HEK293T (cell line): Measurements from ENCODE around the gene TUFM.
A peak's percentile ranks its signal among the peaks of the same experiment; 100 is the strongest.
"Not testable (repeated sequence)": the region's sequence is repeated elsewhere in the genome, so short reads cannot be mapped to it uniquely, and the experiment has no call there.

Experiments
- CTCF ChIA-PET: fragments of 350-600 bp; formaldehyde crosslinking; extraction: SDS; loops from one replicate; lab custom pipeline; 2021; ENCODE audit warnings: antibody characterized with exemption, inconsistent platforms; lab: Yijun Ruan, JAX
- POLR2A ChIA-PET: fragments of 350-600 bp; formaldehyde crosslinking; extraction: SDS; loops from one replicate; lab custom pipeline; 2020; ENCODE audit warnings: antibody characterized with exemption, inconsistent platforms; lab: Yijun Ruan, JAX
- DNase-seq: peaks from one replicate; pipeline ENCODE4 v3.0.0; 2012; ENCODE audit warnings: mixed read lengths; ENCODE audit errors: extremely low spot score
- ARNT ChIP-seq: fragments of 450-650 bp; IDR thresholded peaks from 2 replicates; pipeline ENCODE4 v1.6.1; 2017; ENCODE audit warnings: mild to moderate bottlenecking
- BHLHE40 ChIP-seq: fragments of 450-650 bp; IDR thresholded peaks from 2 replicates; pipeline ENCODE4 v1.6.1; 2016; ENCODE audit warnings: mild to moderate bottlenecking, moderate library complexity, borderline replicate concordance
- CTBP1 ChIP-seq: fragments of 450-650 bp; IDR thresholded peaks from 2 replicates; pipeline ENCODE4 v1.6.1; 2016; ENCODE audit warnings: borderline replicate concordance
- ELF4 ChIP-seq: fragments of 450-650 bp; IDR thresholded peaks from 2 replicates; pipeline ENCODE4 v1.6.1; 2017; ENCODE audit warnings: antibody characterized with exemption
- FOXA1 ChIP-seq: fragments of 450-650 bp; IDR thresholded peaks from 2 replicates; pipeline ENCODE4 v1.6.1; 2016; ENCODE audit warnings: mild to moderate bottlenecking
- FOXK2 ChIP-seq: fragments of 450-650 bp; IDR thresholded peaks from 2 replicates; pipeline ENCODE4 v1.6.1; 2016; ENCODE audit warnings: mild to moderate bottlenecking
- FOXM1 ChIP-seq: fragments of 450-650 bp; IDR thresholded peaks from 2 replicates; pipeline ENCODE4 v1.6.1; 2017; ENCODE audit warnings: mild to moderate bottlenecking, borderline replicate concordance
- HDGF ChIP-seq: fragments of 450-650 bp; IDR thresholded peaks from 2 replicates; pipeline ENCODE4 v1.6.1; 2017; ENCODE audit warnings: antibody characterized with exemption, borderline replicate concordance
- L3MBTL2 ChIP-seq: fragments of 450-650 bp; conservative IDR thresholded peaks from 2 replicates; pipeline ENCODE4 v1.6.1; 2016; ENCODE audit warnings: mild to moderate bottlenecking
- LEF1 ChIP-seq: fragments of 450-650 bp; IDR thresholded peaks from 2 replicates; pipeline ENCODE4 v1.6.1; 2017; ENCODE audit warnings: mild to moderate bottlenecking, borderline replicate concordance
- NFRKB ChIP-seq: fragments of 450-650 bp; IDR thresholded peaks from 2 replicates; pipeline ENCODE4 v1.6.1; 2016; ENCODE audit warnings: mild to moderate bottlenecking, moderate library complexity
- PKNOX1 ChIP-seq: fragments of 450-650 bp; IDR thresholded peaks from 2 replicates; pipeline ENCODE4 v1.6.1; 2016
- SP1 ChIP-seq: fragments of 450-650 bp; IDR thresholded peaks from 2 replicates; pipeline ENCODE4 v1.6.1; 2017
- SUZ12 ChIP-seq: fragments of 450-650 bp; IDR thresholded peaks from 2 replicates; pipeline ENCODE4 v1.6.1; 2016; ENCODE audit warnings: mild to moderate bottlenecking
- TARDBP ChIP-seq: fragments of 450-650 bp; IDR thresholded peaks from 2 replicates; pipeline ENCODE4 v1.6.1; 2016
- ZNF384 ChIP-seq: fragments of 450-650 bp; IDR thresholded peaks from 2 replicates; pipeline ENCODE4 v1.6.1; 2016

Gene TUFM

GRCh38 chr16:28846080-28846932 lies at the start of gene TUFM:
TSS of gene TUFM (minus strand) at chr16:28846348. CDS start at chr16:28846269, 79 bp downstream.
- CTCF ChIA-PET, result interaction anchor here (0.9 kb wide), 1 partner anchor 10 kb away, joined by 5 read pairs; no protein-coding TSS in a partner anchor

GRCh38 chr16:28895609-28896008 lies 49.5 kb upstream of the TUFM start:
- POLR2A ChIA-PET, result no interaction called here
- TF ChIP-seq HDGF (no peak), ZNF384 (no peak), FOXK2 (no peak), FOXA1 (no peak), NFRKB (no peak), PKNOX1 (no peak), TARDBP (no peak), CTBP1 (no peak), ELF4 (no peak), FOXM1 (no peak), L3MBTL2 (no peak), ARNT (no peak), SUZ12 (no peak), LEF1 (no peak)
- CTCF ChIA-PET, result no interaction called here
- DNase-seq, result no peak

More at GRCh38 chr16:28846080-28846932, at the start of gene TUFM:
- POLR2A ChIA-PET, result interaction anchor here (0.6 to 5.9 kb wide), 19 partner anchors 8 to 554 kb away, joined by 3 to 96 read pairs (median 6); partner anchors contain the start of genes ATXN2L, NFATC2IP, SBK1 and SH2B1
- peak; percentile 94 for TF ChIP-seq PKNOX1
- no peak for TF ChIP-seq L3MBTL2
- no peak for TF ChIP-seq BHLHE40
- TF ChIP-seq TARDBP, result no peak
- TF ChIP-seq ELF4, result peak; percentile 55; the same call in 1 of the 2 replicates
- no peak for TF ChIP-seq FOXM1
- no peak for TF ChIP-seq ZNF384
- TF ChIP-seq ARNT, result no peak
- peak; percentile 96 for DNase-seq

GRCh38 chr16:28893291-28893690 lies 47.1 kb upstream of the TUFM start:
- CTCF ChIA-PET, result no interaction called here
- POLR2A ChIA-PET, result no interaction called here
- TF ChIP-seq CTBP1, result no peak
- TF ChIP-seq FOXA1, result no peak
- TF ChIP-seq PKNOX1, result no peak
- TF ChIP-seq LEF1, result no peak
- TF ChIP-seq L3MBTL2, result no peak
- TF ChIP-seq ZNF384, result no peak
- TF ChIP-seq SP1, result no peak
- TF ChIP-seq ELF4, result no peak
- TF ChIP-seq SUZ12, result no peak
- no peak for TF ChIP-seq NFRKB
- TF ChIP-seq HDGF, result no peak
- TF ChIP-seq ARNT, result no peak
- no peak for TF ChIP-seq TARDBP
- no peak for TF ChIP-seq FOXM1
- no peak for TF ChIP-seq BHLHE40
- no peak for TF ChIP-seq FOXK2
- DNase-seq, result no peak

- POLR2A ChIA-PET, result interaction anchor here (1.4 kb wide), 1 partner anchor 12 kb away, joined by 3 read pairs; no protein-coding TSS in a partner anchor
- no peak for TF ChIP-seq L3MBTL2
- no peak for TF ChIP-seq SUZ12
- no peak for TF ChIP-seq TARDBP
- TF ChIP-seq PKNOX1, result no peak
- no peak for TF ChIP-seq ARNT
- no peak for TF ChIP-seq ZNF384
- CTCF ChIA-PET, result no interaction called here
- no peak for DNase-seq
These were observed 46.1 kb upstream of the TUFM start for GRCh38 chr16:28891964-28892890.

- CTCF ChIA-PET, DNase-seq: not testable (repeated sequence)
- POLR2A ChIA-PET, result interaction anchor here (1.4 kb wide), 1 partner anchor 10 kb away, joined by 3 read pairs; no protein-coding TSS in a partner anchor
These were observed 44.2 kb upstream of the TUFM start for GRCh38 chr16:28890355-28890754.
